ENCODE measurements around the gene DAP.

DNA sequence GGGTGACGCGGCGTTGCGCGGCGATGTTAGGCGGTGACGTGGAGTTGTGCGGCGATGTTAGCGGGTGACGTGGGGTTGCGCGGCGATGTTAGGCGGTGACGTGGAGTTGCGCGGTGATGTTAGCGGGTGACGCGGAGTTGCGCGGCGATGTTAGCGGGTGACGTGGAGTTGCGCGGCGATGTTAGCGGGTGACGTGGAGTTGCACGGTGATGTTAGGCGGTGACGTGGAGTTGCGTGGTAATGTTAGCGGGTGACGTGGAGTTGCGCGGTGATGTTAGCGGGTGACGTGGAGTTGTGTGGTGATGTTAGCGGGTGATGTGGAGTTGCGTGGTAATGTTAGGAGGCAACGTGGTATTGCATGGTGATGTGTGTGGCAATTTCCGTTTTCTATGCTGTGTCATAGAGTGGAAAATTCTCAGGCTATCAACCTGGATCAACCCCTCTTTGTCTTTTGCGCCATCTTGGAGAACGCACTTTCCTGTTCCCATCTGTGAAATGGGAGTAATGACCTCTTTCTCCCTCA is 121.1 kb downstream of the DAP start:
- TF ChIP-seq, protein P1, sequence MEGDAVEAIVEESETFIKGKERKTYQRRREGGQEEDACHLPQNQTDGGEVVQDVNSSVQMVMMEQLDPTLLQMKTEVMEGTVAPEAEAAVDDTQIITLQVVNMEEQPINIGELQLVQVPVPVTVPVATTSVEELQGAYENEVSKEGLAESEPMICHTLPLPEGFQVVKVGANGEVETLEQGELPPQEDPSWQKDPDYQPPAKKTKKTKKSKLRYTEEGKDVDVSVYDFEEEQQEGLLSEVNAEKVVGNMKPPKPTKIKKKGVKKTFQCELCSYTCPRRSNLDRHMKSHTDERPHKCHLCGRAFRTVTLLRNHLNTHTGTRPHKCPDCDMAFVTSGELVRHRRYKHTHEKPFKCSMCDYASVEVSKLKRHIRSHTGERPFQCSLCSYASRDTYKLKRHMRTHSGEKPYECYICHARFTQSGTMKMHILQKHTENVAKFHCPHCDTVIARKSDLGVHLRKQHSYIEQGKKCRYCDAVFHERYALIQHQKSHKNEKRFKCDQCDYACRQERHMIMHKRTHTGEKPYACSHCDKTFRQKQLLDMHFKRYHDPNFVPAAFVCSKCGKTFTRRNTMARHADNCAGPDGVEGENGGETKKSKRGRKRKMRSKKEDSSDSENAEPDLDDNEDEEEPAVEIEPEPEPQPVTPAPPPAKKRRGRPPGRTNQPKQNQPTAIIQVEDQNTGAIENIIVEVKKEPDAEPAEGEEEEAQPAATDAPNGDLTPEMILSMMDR (IDR thresholded peaks at IDR 0.05) = no peak
- TF ChIP-seq POLR2A (IDR thresholded peaks at IDR 0.05) = no peak

All from Peyer's patch (tissue), 4 donors.